GM13976 (cell line): ENCODE results near the gene CD151.

ENCODE experiments used
- DNase-seq: peaks from one replicate; pipeline ENCODE4 v3.0.0; 2012; ENCODE audit warnings: low spot score
- CTCF ChIP-seq: IDR thresholded peaks from 2 replicates; pipeline ENCODE4 v1.5.1; 2012; ENCODE audit warnings: borderline replicate concordance, mild to moderate bottlenecking; ENCODE audit not compliant: insufficient read depth; ENCODE audit errors: extremely low read depth, missing control alignments, control extremely low read depth
- in situ Hi-C: fragments of 300-500 bp; cut with MboI; formaldehyde crosslinking; loops from one replicate; pipeline ENCODE4 v1.12.0; 2022; ENCODE audit warnings: low sequenced_read_pairs, mixed read lengths, inconsistent platforms; ENCODE audit not compliant: unreplicated experiment

Gene CD151

GRCh38 chr11:816433-816779 lies 16.3 kb upstream of the CD151 start:
- no peak for DNase-seq
- in situ Hi-C loops: no loop called here
- TF ChIP-seq CTCF: no peak

- no peak for DNase-seq
- in situ Hi-C loops: no loop called here
- TF ChIP-seq CTCF: no peak
These were observed 14.2 kb upstream of the CD151 start, which contains the start of gene PNPLA2 for GRCh38 chr11:818396-819128. Gene PNPLA2 (plus strand): TSS chr11:818914. CDS start chr11:819719, 805 bp downstream.

GRCh38 chr11:819129-819931 lies 13.4 kb upstream of the CD151 start:
- no peak for TF ChIP-seq CTCF
- peak; percentile 96 for DNase-seq
- in situ Hi-C loops: no loop called here

GRCh38 chr11:819943-820649 lies 12.7 kb upstream of the CD151 start:
- TF ChIP-seq CTCF: no peak
- in situ Hi-C loops: no loop called here
- DNase-seq: peak; percentile 90

GRCh38 chr11:820655-821511 lies 11.9 kb upstream of the CD151 start:
- TF ChIP-seq CTCF: no peak
- DNase-seq: no peak
- in situ Hi-C loops: no loop called here
